ENCODE measurements around the gene OSBPL3. TPM values are rescaled to one million over a fixed set of nuclear protein-coding genes. Genes with fewer than 3 reads are reported as not detected.

Gene OSBPL3
- total and polyA plus RNA-seq, 4 donors: 0.28 to 3.0 (median 1.1) TPM

DNA sequence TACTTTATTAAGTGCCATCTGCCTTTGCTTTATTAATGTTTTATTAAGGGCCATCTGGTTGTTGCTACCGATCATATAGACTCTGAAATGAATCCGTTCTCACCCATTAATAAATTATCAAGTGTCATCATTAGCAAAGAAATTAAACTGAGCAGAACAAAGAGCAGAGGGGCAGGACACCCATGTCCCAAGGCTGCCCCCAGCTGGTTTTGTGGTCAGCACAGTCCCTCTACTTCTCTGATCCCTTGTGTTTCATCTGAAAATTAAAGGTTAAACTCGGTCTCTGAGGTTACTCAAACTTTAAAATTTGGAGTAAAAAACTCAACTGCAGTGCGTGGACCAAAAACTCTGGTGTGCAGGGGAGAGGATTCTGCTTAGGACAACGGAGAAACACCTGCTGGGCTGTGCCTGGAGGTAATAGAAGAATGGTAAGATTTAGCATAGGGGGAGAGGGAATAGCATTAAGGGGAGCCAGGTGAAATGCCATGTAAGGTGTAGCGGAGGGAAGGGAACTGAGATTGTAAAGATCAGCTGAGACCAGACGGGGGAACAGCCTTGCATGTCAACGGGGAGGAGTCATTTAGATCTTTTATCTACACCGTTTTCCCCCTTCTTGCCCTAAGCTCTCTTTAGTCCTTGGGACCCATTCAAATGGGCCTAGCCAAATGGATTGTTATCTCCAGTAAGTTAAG, 212.0 kb downstream of the OSBPL3 start:
- TF ChIP-seq, protein P1, sequence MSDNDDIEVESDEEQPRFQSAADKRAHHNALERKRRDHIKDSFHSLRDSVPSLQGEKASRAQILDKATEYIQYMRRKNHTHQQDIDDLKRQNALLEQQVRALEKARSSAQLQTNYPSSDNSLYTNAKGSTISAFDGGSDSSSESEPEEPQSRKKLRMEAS (IDR thresholded peaks at IDR 0.05): no peak
- no peak for TF ChIP-seq EGR1 (IDR thresholded peaks at IDR 0.05; ENCODE audit: low read depth in 2 of 2)
- TF ChIP-seq TAF1 (conservative IDR thresholded peaks at IDR 0.05): no peak
- TF ChIP-seq, protein P2, sequence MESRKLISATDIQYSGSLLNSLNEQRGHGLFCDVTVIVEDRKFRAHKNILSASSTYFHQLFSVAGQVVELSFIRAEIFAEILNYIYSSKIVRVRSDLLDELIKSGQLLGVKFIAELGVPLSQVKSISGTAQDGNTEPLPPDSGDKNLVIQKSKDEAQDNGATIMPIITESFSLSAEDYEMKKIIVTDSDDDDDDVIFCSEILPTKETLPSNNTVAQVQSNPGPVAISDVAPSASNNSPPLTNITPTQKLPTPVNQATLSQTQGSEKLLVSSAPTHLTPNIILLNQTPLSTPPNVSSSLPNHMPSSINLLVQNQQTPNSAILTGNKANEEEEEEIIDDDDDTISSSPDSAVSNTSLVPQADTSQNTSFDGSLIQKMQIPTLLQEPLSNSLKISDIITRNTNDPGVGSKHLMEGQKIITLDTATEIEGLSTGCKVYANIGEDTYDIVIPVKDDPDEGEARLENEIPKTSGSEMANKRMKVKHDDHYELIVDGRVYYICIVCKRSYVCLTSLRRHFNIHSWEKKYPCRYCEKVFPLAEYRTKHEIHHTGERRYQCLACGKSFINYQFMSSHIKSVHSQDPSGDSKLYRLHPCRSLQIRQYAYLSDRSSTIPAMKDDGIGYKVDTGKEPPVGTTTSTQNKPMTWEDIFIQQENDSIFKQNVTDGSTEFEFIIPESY (IDR thresholded peaks at IDR 0.05): no peak
- no peak for TF ChIP-seq FOXA2 (IDR thresholded peaks at IDR 0.05)
- TF ChIP-seq SP1 (IDR thresholded peaks at IDR 0.05): no peak
- TF ChIP-seq GABPA (IDR thresholded peaks at IDR 0.05 in 1 of 2, conservative IDR thresholded peaks at IDR 0.05 in 1 of 2): no peak
- TF ChIP-seq, protein P3, sequence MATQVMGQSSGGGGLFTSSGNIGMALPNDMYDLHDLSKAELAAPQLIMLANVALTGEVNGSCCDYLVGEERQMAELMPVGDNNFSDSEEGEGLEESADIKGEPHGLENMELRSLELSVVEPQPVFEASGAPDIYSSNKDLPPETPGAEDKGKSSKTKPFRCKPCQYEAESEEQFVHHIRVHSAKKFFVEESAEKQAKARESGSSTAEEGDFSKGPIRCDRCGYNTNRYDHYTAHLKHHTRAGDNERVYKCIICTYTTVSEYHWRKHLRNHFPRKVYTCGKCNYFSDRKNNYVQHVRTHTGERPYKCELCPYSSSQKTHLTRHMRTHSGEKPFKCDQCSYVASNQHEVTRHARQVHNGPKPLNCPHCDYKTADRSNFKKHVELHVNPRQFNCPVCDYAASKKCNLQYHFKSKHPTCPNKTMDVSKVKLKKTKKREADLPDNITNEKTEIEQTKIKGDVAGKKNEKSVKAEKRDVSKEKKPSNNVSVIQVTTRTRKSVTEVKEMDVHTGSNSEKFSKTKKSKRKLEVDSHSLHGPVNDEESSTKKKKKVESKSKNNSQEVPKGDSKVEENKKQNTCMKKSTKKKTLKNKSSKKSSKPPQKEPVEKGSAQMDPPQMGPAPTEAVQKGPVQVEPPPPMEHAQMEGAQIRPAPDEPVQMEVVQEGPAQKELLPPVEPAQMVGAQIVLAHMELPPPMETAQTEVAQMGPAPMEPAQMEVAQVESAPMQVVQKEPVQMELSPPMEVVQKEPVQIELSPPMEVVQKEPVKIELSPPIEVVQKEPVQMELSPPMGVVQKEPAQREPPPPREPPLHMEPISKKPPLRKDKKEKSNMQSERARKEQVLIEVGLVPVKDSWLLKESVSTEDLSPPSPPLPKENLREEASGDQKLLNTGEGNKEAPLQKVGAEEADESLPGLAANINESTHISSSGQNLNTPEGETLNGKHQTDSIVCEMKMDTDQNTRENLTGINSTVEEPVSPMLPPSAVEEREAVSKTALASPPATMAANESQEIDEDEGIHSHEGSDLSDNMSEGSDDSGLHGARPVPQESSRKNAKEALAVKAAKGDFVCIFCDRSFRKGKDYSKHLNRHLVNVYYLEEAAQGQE (IDR thresholded peaks at IDR 0.05): no peak
- TF ChIP-seq HNF4A (conservative IDR thresholded peaks at IDR 0.05): no peak
- no peak for TF ChIP-seq NR2F2 (IDR thresholded peaks at IDR 0.05)
- no peak for TF ChIP-seq HNF4G (IDR thresholded peaks at IDR 0.05)
- TF ChIP-seq JUND (IDR thresholded peaks at IDR 0.05): no peak
- TF ChIP-seq, protein P4, sequence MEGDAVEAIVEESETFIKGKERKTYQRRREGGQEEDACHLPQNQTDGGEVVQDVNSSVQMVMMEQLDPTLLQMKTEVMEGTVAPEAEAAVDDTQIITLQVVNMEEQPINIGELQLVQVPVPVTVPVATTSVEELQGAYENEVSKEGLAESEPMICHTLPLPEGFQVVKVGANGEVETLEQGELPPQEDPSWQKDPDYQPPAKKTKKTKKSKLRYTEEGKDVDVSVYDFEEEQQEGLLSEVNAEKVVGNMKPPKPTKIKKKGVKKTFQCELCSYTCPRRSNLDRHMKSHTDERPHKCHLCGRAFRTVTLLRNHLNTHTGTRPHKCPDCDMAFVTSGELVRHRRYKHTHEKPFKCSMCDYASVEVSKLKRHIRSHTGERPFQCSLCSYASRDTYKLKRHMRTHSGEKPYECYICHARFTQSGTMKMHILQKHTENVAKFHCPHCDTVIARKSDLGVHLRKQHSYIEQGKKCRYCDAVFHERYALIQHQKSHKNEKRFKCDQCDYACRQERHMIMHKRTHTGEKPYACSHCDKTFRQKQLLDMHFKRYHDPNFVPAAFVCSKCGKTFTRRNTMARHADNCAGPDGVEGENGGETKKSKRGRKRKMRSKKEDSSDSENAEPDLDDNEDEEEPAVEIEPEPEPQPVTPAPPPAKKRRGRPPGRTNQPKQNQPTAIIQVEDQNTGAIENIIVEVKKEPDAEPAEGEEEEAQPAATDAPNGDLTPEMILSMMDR (IDR thresholded peaks at IDR 0.05; ENCODE audit: low read depth, low read length, missing input control): no peak
- no peak for TF ChIP-seq RXRA (IDR thresholded peaks at IDR 0.05)
- TF ChIP-seq FOXA1 (IDR thresholded peaks at IDR 0.05): no peak
- no peak for TF ChIP-seq YY1 (IDR thresholded peaks at IDR 0.05)
- TF ChIP-seq RAD21 (IDR thresholded peaks at IDR 0.05): no peak
- 65% methylated on average over 9 of the region's 9 CpGs for WGBS

More for the DNA sequence above, 212.0 kb downstream of the OSBPL3 start:
- Histone ChIP-seq H3K36me3 (ENCODE audit: control insufficient read depth in 4 of 4, insufficient read depth in 3 of 4, low read depth in 1 of 4, low read length in 3 of 4) (no peaks in the 10 kb centered on the region), H3K27me3 (ENCODE audit: control insufficient read depth in 4 of 4, insufficient read depth in 4 of 4, low read length in 3 of 4) (no peaks in the 10 kb centered on the region), H3K4me1 (ENCODE audit: control insufficient read depth in 4 of 4, insufficient read depth in 4 of 4, low read length in 3 of 4) (no peaks in the 10 kb centered on the region), H3K9me3 (ENCODE audit: control insufficient read depth in 4 of 4, low read length in 3 of 4) (peaks cover 0 to 1% (median 0%) of the 10 kb centered on the region in 4 donors), H3K9ac (ENCODE audit: low read depth in 1 of 2, low read length in 2 of 2) (no peak overlapping the region), H3K4me3 (ENCODE audit: low read depth in 1 of 3, low read length in 3 of 3) (no peak overlapping the region), H3K27ac (ENCODE audit: low read depth in 1 of 2, low read length in 2 of 2) (no peak overlapping the region)
- no peak for DNase-seq (ENCODE audit: low spot score)

Data from liver (tissue), 9 donors.